ENCODE measurements around the gene MYH10.

Gene MYH10

GRCh38 chr17:8647956-8648355, 17.4 kb upstream of the MYH10 start:
- DNase-seq, result no peak

GRCh38 chr17:8647202-8647601, 16.7 kb upstream of the MYH10 start:
- DNase-seq, result no peak

- no peak for DNase-seq
These were observed 14.0 kb upstream of the MYH10 start for GRCh38 chr17:8644507-8644902.

GRCh38 chr17:8643855-8644506, 13.5 kb upstream of the MYH10 start:
- no peak for DNase-seq

- no peak for DNase-seq
These were observed 9.2 kb upstream of the MYH10 start for GRCh38 chr17:8639709-8640108.

GRCh38 chr17:8632061-8632460, 1.5 kb upstream of the MYH10 start:
- no peak for DNase-seq

GRCh38 chr17:8631554-8631877, 991 bp upstream of the MYH10 start:
- DNase-seq, result no peak

- DNase-seq, result peak; percentile 99
These were observed 453 bp upstream of the MYH10 start for GRCh38 chr17:8630802-8631553.

- peak; percentile 15 for DNase-seq
These were observed 926 bp downstream of the MYH10 start for GRCh38 chr17:8629371-8630226.

- DNase-seq, result no peak
These were observed 1.8 kb downstream of the MYH10 start for GRCh38 chr17:8628609-8629169.

- DNase-seq, result no peak
These were observed 2.4 kb downstream of the MYH10 start for GRCh38 chr17:8628172-8628571.

GRCh38 chr17:8623591-8623990, 6.9 kb downstream of the MYH10 start:
- no peak for DNase-seq

GRCh38 chr17:8622191-8622590, 8.3 kb downstream of the MYH10 start:
- DNase-seq, result no peak

GRCh38 chr17:8621585-8621984, 8.9 kb downstream of the MYH10 start:
- no peak for DNase-seq

GRCh38 chr17:8619294-8619693, 11.2 kb downstream of the MYH10 start:
- no peak for DNase-seq

GRCh38 chr17:8618825-8619224, 11.7 kb downstream of the MYH10 start:
- DNase-seq, result no peak

- no peak for DNase-seq
These were observed 15.5 kb downstream of the MYH10 start for GRCh38 chr17:8614988-8615387.

GRCh38 chr17:8611619-8612298, 18.8 kb downstream of the MYH10 start:
- no peak for DNase-seq

- DNase-seq, result no peak
These were observed 19.4 kb downstream of the MYH10 start for GRCh38 chr17:8611137-8611536.

GRCh38 chr17:8610558-8610957, 20.0 kb downstream of the MYH10 start:
- no peak for DNase-seq

- DNase-seq, result no peak
These were observed 20.6 kb downstream of the MYH10 start for GRCh38 chr17:8609910-8610309.

GRCh38 chr17:8608001-8608400, 22.5 kb downstream of the MYH10 start:
- DNase-seq, result no peak

GRCh38 chr17:8606401-8606800, 24.1 kb downstream of the MYH10 start:
- no peak for DNase-seq

Measured in NCI-H345 (cell line).